Fibroblast of lung (primary cell): Measurements from ENCODE around the gene DCAF11. TPM values are rescaled to one million over a fixed set of nuclear protein-coding genes. Genes with fewer than 3 reads are reported as not detected.

Experiments
- DNase-seq, 2 donors: peaks; one replicate each; pipeline versions ENCODE4 v3.0.0 to v3.0.0-alpha.2; 2010; ENCODE audit warnings: low read depth in 2 of 2
- H2AFZ ChIP-seq: 2 replicates; pipeline ENCODE4 v1.5.1; 2012; ENCODE audit warnings: low read length, control low read depth, inconsistent platforms
- H3K27ac ChIP-seq: 2 replicates; pipeline ENCODE4 v1.5.1; 2011; ENCODE audit warnings: low read length, control low read depth; ENCODE audit not compliant: insufficient read depth
- H3K27me3 ChIP-seq: 2 replicates; pipeline ENCODE4 v1.5.1; 2011; ENCODE audit warnings: mild to moderate bottlenecking, low read length; ENCODE audit not compliant: control insufficient read depth, insufficient read depth
- H3K36me3 ChIP-seq: 2 replicates; pipeline ENCODE4 v1.5.1; 2011; ENCODE audit warnings: low read length; ENCODE audit not compliant: control insufficient read depth, insufficient read depth
- H3K4me1 ChIP-seq: 2 replicates; pipeline ENCODE4 v1.5.1; 2011; ENCODE audit warnings: low read length; ENCODE audit not compliant: control insufficient read depth, insufficient read depth; ENCODE audit errors: extremely low read depth
- H3K4me2 ChIP-seq: 2 replicates; pipeline ENCODE4 v1.5.1; 2011; ENCODE audit warnings: low read length, control low read depth; ENCODE audit not compliant: insufficient read depth; ENCODE audit errors: extremely low read depth
- H3K4me3 ChIP-seq, 4 experiments: fragments of 200-600 bp in 1 of 4; sonication (generic) in 1 of 4; replicated peaks in 1 of 4; 2 replicates each; pipeline ENCODE4 v1.5.1; 2011 to 2016; ENCODE audit warnings: low read length in 4 of 4, low read depth in 3 of 4, mild to moderate bottlenecking in 3 of 4, control low read depth in 2 of 4, inconsistent platforms in 1 of 4, mixed read lengths in 1 of 4; ENCODE audit not compliant: insufficient read depth in 1 of 4; ENCODE audit errors: control extremely low read depth in 1 of 4
- H3K79me2 ChIP-seq: 2 replicates; pipeline ENCODE4 v1.5.1; 2012; ENCODE audit warnings: mild to moderate bottlenecking, low read length, inconsistent platforms; ENCODE audit not compliant: control insufficient read depth, insufficient read depth
- H3K9ac ChIP-seq: 2 replicates; pipeline ENCODE4 v1.5.1; 2011; ENCODE audit warnings: mild to moderate bottlenecking, low read length, control low read depth; ENCODE audit not compliant: insufficient read depth
- H3K9me3 ChIP-seq: 2 replicates; pipeline ENCODE4 v1.5.1; 2012; ENCODE audit warnings: low read depth, low read length; ENCODE audit not compliant: control insufficient read depth, insufficient read depth
- H4K20me1 ChIP-seq: 2 replicates; pipeline ENCODE4 v1.5.1; 2011; ENCODE audit warnings: low read length; ENCODE audit not compliant: control insufficient read depth, insufficient read depth; ENCODE audit errors: extremely low read depth
- CTCF ChIP-seq, 2 donors: IDR thresholded peaks in 1 of 2; conservative IDR thresholded peaks in 1 of 2; 1 replicate in 1 of 2; 2 replicates in 1 of 2; pipeline ENCODE4 v1.5.1; 2011 to 2012; ENCODE audit warnings: low read length in 2 of 2, control low read depth in 1 of 2, inconsistent platforms in 1 of 2, low read depth in 1 of 2, mild to moderate bottlenecking in 1 of 2
- EZH2 ChIP-seq: IDR thresholded peaks from 2 replicates; pipeline ENCODE4 v1.5.1; 2012; ENCODE audit warnings: low read length, control low read depth, mild to moderate bottlenecking; ENCODE audit errors: missing control alignments
- polyA plus RNA-seq, 2 donors: library from polyadenylated mRNA; depleted of rRNA in 1 of 2; stranded (reverse) in 1 of 2; unstranded in 1 of 2; fragments of >200 nt; gene quantifications; 2 replicates each; pipeline ENCODE4 v1.2.1, GENCODE V29; 2011 to 2012; ENCODE audit warnings: missing spikeins in 1 of 2
- total RNA-seq: library from RNA; depleted of rRNA; stranded (reverse); fragments of >200 nt; gene quantifications from 2 replicates; pipeline ENCODE4 v1.2.1, GENCODE V29; 2014

Gene DCAF11
- total and polyA plus RNA-seq, 2 donors (not counting 1 experiment from before 2014, with no cell fraction given) = 18.4 to 68.0 TPM

GRCh38 chr14:24078146-24078545 lies 36.4 kb upstream of the DCAF11 start:
- no peaks in the 10 kb centered on the region for H3K36me3 ChIP-seq
- H3K4me2 ChIP-seq = no peak overlapping the region
- H3K4me3 ChIP-seq = no peak overlapping the region
- no peaks in the 10 kb centered on the region for H4K20me1 ChIP-seq
- TF ChIP-seq CTCF (conservative IDR thresholded peaks at IDR 0.05 in 1 of 2, IDR thresholded peaks at IDR 0.05 in 1 of 2; ENCODE audit: low read depth in 1 of 2, low read length in 2 of 2) (no peak), EZH2 (no peak)
- no peak overlapping the region for H2AFZ ChIP-seq
- peaks cover 3% of the 10 kb centered on the region for H3K4me1 ChIP-seq
- no peak overlapping the region for H3K27ac ChIP-seq
- no peaks in the 10 kb centered on the region for H3K79me2 ChIP-seq
- peaks cover 24% of the 10 kb centered on the region for H3K27me3 ChIP-seq
- H3K9ac ChIP-seq = no peak overlapping the region
- H3K9me3 ChIP-seq = no peaks in the 10 kb centered on the region
- no peak for DNase-seq

- Histone ChIP-seq H3K27me3 (peaks cover 26% of the 10 kb centered on the region), H3K4me1 (peaks cover 3% of the 10 kb centered on the region), H3K4me3 (no peak overlapping the region), H3K4me2 (no peak overlapping the region), H3K9ac (no peak overlapping the region), H4K20me1 (no peaks in the 10 kb centered on the region), H3K27ac (no peak overlapping the region), H2AFZ (no peak overlapping the region), H3K9me3 (no peaks in the 10 kb centered on the region), H3K79me2 (no peaks in the 10 kb centered on the region), H3K36me3 (no peaks in the 10 kb centered on the region)
- no peak for DNase-seq
- TF ChIP-seq EZH2 = no peak
- TF ChIP-seq CTCF (conservative IDR thresholded peaks at IDR 0.05 in 1 of 2, IDR thresholded peaks at IDR 0.05 in 1 of 2; ENCODE audit: low read depth in 1 of 2, low read length in 2 of 2) = no peak
These were observed 35.0 kb upstream of the DCAF11 start for GRCh38 chr14:24079491-24080141.

DNA sequence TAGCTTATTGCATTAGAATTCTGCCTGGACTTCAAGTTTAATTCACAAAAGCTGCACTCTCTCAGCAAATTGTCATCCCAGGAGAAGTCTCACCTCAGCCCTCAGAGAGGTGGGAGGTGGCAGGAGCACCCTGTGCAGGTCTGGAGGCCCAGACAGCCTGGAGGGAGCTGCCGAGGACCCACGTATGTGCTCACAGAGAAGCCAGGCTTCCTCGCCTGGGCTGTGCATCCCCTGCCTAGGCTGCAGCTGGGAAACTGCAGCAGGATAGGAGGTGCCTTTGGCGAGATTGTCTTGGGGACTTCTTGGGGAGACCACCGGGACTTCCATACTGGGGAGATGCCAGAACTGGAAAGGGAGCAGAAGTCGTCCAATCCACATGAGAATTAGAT lies 34.4 kb upstream of the DCAF11 start:
- Histone ChIP-seq H2AFZ (no peak overlapping the region), H3K4me3 (no peak overlapping the region), H3K27me3 (peaks cover 26% of the 10 kb centered on the region), H3K4me2 (no peak overlapping the region), H3K36me3 (no peaks in the 10 kb centered on the region), H3K27ac (no peak overlapping the region), H3K79me2 (no peaks in the 10 kb centered on the region), H3K9me3 (no peaks in the 10 kb centered on the region), H4K20me1 (no peaks in the 10 kb centered on the region), H3K4me1 (peaks cover 3% of the 10 kb centered on the region), H3K9ac (no peak overlapping the region)
- no peak for DNase-seq
- no peak for TF ChIP-seq CTCF (conservative IDR thresholded peaks at IDR 0.05 in 1 of 2, IDR thresholded peaks at IDR 0.05 in 1 of 2; ENCODE audit: low read depth in 1 of 2, low read length in 2 of 2)
- no peak for TF ChIP-seq EZH2
